DMS153 (cell line): Measurements from ENCODE around the gene WFIKKN1.
"Not testable (repeated sequence)": the region's sequence is repeated elsewhere in the genome, so short reads cannot be mapped to it uniquely, and the experiment has no call there.

Experiments used
- DNase-seq: peaks from one replicate; lab custom pipeline; 2025; lab: John Stamatoyannopoulos, UW

WFIKKN1 gene

DNA sequence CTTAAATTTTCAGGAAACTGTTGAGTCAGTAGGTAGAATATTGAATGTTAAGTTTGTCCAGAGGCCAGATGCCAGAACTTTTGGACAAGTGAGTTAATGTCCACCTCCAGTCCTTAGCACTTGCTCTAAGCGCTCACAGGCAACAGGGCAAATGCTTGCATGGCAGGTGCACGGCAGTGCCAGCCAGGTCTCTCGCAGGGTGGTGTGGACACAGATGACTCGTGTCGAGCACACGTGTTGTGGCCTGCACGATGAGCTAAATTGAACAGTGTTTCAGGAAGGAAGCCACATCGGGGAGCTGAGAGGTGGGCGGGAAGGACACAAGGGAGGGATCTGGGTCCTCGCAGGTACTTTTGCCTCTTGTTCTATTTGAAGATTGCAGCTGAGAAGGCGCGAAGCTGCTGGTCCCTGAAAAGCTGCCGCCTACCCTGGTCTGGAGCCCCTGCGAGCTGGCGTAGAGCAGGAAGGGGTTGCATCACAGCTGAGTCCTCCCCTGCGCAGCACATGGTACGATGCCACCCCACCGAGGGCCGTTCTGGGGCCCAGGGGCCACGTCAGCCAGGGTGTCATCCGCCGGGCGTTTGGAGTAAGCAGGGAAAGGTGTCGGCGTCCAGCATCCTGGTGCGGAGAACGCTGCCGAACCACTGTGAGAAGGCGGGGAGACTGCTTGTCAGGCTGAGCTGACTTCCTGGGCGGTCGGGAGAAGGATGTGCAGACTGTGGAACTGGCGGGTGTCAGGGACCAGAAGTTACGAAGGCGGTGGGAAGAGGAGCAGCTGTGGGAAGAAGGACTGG, 34.6 kb upstream of the WFIKKN1 start:
- peak; percentile 23 for DNase-seq

DNA sequence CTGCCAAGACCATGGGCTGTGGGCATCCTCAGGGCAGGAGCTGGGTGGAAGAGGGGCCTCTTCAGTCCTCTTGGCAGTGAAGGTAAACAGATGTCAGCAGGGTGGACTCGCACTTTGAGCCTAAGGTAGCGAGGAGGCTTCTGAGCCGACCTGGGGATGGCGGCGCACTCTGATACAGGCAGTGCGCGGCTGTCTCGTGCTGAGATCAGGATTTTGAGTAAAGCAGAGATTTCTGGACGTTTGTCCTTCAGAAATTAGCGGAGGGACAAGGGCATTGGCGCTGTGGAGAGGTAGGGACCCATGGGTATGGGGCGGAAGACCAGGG, 34.1 kb upstream of the WFIKKN1 start:
- no peak for DNase-seq

DNA sequence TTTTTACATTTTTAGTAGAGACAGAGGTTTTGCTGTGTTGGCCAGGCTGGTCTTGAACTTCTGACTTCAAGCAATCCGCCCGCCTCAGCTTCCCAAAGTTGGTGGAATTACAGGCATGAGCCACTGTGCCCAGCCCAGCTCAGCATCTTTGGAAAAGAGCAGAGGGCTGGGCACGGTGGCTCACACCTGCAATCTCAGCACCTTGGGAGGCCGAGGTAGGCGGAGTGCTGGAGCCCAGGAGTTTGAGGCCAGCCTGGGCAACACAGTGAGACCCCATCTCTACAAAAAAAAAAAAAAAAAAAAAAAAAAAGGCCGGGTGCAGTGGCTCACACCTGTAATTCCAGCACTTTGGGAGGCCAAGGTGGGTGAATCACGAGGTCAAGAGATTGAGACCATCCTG, 33.1 kb upstream of the WFIKKN1 start:
- not testable (repeated sequence) for DNase-seq

DNA sequence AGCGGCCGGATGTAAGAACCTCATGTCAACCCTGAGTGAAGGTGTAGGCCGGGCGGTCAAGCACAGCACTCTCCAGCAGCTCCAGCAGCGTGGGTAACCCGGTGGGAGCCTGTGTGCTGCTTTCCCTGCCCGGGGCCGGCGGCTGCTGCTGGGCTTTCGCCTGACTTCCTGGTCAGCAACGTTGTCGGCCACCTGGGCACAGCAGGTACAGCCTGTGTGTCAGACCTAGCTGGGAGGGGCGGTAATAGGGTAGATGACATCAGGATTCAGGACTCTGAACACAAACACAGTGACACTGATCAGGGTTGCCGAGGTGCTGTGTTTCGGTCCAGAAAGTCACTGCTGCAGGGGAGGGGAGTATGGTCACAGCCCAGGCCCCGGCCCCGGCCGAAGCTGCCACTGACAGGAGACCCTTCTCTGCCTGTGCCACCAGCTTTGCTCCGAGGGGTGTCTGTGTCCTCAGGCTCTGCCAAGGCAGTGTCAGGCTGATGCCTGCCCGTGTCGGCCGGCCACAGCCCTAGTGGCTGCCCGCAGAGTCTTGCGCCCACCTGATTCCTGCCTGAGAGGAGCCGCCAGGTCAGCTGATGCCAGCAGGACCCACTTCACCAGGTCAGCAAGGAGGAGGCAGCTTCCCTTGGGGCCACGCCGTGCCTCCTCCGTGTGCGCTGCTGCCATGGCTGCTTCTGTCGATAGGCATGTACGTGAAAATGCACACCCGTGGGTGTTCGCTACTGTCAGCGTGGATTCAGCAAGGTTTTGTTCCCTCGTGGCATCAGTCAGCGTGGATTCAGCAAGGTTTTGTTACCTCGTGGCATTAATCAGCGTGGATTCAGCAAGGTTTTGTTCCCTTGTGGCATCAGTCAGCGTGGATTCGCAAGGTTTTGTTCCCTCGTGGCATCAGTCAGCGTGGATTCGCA, 31.7 kb upstream of the WFIKKN1 start:
- DNase-seq: no peak

DNA sequence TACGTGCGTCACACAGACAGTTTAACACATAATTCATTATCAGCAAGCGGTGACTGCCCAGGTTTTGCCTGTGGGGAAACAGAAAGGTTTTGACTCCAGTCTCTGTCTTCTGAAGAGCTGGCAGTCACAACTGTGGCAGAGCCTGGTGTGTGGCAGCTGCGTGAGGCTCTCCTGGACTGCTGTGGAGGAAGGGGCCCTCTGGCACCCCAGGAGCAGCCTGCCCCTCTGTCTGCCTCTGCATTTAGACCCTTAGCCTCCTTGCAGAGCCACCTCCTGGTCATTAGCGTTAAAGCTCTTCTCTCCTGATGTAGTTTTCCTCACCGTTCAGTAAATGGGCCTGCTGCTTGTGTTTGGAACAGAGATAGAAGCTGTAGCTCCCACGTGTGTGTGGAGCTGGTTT, 30.0 kb upstream of the WFIKKN1 start:
- DNase-seq: no peak

DNA sequence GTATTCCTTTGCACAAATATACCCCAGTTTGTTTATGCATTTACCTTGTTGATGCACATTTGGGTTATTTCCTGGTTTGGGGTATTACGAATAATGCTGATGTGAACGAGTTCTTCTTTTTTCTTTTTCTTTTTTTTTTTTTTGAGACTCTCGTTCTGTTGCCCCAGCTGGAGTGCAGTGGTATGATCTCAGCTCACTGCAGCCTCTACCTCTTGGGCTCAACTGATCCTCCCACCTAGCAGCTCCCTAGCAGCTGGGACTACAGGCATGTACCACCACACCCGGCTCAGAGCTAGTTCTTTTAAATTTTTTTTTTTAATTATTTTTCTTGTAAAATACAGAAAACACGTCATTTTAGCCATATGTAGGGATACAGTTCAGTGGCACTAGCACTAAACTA, 26.9 kb upstream of the WFIKKN1 start:
- no peak for DNase-seq

DNA sequence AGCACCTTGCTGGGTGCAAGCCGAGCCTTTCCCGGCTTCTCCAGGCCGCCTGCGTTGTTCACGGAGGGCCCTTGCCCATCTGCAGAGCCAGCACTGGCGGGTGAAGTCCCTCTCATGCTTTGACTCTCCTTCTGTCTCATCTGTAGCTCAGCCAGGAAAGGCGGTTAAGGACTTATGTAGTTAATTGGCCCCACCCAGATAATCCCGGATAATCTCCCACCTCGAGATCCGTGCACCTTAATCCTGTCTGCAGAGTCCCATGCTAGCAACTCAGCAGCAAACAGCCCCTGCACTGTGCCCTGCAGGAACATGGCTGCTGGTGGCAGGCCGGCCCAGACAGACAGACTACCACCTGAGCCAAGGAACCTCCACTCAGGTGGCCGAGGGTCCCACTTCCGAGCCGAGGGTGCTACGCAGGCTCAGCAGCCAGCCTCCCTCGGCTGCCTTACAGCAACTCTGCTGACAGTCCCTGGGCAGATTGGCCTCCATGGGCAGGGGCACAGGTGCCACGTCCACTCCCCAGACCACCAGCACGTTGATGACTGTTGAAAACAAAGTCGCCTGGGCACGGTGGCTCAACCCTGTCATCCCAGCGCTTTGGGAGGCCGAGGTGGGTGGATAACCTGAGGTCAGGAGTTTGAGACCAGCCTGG, 24.0 kb upstream of the WFIKKN1 start:
- no peak for DNase-seq

DNA sequence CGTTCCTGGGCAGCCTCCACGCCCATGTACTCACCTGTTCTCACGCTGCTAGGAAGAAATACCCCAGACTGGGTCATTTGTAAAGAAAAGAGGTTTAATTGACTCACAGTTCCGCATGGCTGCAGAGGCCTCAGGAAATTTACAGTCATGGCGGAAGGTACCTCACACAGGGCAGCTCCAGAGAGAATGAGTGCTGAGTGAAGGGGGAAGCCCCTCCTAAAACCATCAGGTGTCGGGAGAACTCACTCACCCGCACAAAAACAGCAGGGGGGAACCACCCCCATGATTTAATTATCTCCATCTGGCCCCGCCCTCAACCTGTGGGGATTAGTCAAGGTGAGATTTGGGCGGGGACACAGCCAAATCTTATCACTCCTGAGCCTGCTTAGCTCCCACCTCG, 22.8 kb upstream of the WFIKKN1 start:
- DNase-seq: no peak

DNA sequence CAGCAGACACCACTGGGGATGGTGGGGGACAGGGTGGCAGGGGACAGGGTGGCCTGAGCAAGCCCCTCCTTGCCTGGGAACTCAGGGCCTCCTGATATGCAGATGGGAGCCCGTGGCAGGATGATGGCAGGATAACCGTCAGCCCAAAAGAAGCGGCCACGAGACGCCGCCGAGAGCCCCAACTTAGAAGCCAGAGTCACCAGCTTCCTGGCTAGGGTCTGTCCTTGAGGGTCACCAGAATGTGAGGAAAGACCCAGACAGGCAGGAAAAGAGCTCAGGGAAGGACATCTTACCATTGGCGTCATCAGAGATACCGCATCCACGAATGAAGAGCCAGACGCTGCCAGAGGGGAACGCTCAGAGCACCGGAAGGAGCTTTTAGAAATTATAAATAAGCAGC, 21.5 kb upstream of the WFIKKN1 start:
- DNase-seq: no peak

DNA sequence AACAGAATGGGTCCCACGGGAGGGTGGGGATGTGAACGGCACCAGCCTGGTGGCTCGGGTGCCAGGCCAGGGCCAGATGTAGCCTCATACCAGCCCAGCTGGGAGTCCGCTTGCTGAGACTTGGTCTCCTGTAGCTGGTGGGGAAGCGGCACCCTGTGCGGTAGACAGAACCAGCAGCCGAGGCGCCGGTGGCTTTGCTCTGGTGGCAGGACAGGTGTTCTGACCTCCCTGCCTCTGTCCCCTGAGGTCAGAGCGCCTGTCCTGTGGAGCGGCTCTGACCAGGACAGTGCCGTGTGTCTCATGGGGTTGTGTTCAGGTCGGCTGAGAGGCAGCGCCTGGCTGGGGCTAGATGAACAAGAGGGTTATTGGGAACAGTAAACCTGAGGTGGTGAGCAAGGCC, 20.8 kb upstream of the WFIKKN1 start:
- no peak for DNase-seq

DNA sequence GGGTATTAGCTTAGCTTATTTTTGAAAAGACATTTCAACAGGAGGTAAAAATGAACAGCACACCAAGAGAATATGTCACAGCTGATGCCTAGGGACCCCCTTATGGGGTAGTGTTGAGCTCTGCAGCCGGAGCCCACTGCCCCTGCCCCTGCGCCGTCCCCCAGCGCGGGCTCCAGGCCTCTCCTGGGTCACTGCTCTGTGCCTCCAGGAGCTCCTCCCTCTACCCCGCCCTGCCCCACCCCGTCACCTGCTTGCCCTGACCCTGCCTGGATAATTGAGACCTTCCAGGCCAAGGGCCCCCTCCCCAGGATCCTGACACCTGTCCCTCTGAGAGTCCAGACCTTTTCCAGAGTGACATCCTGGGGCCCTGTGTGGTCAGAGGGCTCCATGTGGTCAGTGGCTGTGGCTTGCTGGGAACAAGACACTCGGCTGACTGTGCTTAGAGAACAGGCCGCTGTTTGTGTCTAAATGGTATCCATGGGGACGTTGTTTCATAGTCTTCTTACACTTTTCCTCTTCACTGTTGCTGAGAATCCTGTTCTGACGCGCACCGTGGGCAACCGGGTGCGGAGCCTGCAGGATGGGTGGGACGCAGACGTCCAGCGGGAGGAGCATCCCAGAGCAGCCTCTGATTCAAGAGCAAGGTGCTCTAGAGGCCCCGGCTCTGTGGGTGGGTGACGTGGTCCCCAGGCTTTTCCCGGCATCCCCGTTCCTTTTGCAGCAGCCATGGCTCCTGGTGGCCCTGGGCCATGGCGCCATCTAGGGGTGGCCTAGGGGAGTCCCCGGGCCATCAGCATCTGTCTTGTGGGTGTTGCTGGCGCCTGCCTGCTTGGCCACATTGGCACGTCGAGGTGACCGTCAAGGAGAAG, 20.0 kb upstream of the WFIKKN1 start:
- DNase-seq: peak; percentile 21

DNA sequence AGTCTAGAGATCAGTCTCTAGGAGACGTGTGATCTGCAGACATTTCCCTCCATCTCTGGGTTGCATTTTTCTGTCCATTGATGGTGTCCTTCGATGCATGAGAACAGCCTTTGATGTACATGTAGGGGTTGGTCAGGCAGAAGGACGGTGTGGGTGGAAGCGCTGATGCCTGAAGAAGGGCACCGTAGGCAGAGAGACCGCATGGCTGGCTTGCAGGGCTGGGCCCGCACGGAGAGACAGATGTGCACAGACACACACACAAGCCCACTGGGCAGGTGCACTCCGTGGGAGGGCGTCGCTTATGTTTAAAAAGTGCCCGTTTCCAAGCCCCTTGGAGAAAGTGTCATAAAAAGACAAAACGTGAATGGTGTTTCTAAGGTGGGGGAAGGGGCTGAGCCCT, 15.7 kb upstream of the WFIKKN1 start:
- no peak for DNase-seq

DNA sequence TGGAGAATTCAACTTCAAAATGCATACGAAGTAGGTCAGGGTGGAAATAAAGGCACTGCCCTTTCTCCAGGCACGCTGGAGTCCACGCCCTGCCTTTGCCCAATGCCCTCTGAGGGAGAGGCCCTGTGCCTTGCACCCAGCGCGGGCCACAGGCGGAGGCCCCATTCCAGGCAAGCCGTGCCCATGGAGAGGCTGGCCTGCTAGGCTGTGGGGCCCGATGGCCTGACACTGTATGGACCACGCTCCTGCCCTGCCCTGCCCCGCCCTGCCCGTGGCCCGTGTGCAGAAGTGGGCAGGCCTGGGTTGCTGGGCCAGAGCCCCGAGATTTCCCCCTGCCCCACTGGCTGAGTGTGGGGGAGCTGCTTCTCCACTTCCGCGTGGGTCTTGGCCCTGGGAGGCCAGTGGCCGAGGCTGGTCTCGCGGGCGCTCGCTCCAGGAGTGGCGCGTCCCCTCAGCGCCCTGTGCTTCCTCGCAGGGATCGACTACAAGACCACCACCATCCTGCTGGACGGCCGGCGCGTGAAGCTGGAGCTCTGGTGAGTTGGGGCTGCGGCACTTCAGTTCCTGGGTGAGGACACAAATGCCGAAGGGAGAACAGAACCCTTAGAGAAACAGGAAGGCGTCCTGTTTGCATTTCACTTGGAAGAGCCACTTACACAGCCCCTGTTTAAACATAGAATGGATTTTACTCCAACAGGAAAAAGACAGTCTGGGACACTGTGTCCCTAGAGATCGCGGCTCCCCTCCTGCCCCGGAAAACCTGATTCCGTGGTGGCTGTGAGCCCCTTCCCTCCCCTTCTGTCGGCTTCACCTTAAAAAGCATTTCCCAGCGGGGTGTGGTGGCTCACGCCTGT, 13.8 kb upstream of the WFIKKN1 start:
- peak; percentile 83 for DNase-seq

DNA sequence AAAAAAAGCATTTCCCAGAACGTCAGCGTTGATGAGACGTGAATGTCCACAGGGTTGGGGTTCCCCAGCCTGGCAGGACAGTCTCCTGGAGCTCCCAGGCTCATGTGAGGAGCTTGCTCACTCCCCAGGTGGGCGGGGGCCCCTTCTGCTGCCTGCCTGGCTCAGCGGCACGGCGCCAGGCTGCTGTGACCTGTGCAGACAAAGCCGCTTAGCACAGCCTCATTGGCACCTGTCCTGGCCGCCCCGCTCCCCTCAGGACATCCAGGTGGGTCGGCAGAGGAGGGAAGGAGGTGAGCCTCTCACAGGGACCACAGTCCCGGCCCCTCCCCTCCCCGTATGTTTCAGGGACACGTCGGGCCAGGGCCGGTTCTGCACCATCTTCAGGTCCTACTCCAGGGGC, 12.9 kb upstream of the WFIKKN1 start:
- DNase-seq: no peak

DNA sequence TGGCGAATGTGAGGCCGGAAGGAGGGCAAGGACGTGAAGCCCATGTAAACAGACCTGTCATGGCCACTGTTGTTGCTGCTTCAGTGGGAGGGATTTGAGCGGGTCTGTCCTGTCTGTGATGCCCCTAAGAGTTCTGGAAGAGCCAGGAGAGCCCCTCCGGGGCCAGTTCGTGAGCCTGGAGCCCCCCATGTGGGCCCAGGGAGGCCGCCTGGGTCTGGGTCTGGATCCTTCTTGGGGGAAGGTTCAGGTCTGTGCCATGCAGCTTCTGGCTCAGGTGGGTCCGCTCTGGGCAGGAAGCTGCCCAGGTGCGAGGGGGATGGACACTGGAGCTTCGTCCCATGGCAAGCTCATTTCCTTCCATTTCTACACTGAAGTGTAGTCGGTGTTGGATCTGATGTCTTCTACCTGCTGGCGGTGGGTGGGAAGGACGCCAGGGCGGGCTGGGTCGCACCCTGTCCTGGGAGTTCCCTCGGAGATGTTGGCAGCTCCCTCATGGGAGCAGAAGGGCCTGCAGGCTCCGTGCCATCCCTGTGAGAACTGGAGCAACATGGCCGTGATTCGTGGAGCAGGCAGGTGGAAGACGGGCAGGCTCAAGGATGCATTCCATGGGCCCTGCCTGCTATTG, 11.2 kb upstream of the WFIKKN1 start:
- no peak for DNase-seq

DNA sequence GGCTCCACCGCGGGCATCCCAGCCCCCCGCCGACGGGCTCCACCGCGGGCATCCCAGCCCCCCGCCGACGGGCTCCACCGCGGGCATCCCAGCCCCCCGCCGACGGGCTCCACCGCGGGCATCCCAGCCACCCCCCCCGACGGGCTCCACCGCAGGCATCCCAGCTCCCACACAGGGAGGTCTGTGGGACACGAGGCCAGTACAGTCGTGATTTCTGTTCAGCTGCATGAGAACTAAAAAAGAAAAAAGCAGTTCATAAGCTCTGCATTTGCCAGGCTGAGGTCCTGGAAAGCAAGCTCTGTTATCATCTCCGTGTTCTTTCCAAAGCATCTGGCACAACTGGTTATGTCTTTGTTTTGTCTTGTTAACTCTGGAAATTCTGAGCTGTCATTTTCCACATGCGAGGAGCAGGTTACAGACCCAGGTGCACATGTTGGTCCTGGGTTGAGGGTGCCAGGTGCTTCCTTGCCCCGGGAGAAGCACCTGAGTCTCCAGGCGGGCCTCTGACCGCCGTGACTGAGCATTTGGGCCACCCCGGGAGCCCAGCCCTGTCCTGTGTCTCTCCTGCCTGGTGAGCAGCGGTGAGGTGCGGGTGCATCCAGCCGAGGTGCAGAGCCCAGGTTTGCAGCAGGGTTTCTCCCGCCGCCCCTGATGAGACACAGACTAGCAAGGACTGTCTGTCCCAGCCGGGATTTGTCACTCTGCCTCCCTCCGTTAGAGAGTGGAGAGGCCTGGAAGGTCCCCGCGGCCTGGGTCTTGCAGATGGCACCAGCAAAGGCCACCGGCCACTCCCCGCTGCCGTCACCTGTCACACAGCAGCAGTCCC, 9.9 kb upstream of the WFIKKN1 start:
- no peak for DNase-seq

DNA sequence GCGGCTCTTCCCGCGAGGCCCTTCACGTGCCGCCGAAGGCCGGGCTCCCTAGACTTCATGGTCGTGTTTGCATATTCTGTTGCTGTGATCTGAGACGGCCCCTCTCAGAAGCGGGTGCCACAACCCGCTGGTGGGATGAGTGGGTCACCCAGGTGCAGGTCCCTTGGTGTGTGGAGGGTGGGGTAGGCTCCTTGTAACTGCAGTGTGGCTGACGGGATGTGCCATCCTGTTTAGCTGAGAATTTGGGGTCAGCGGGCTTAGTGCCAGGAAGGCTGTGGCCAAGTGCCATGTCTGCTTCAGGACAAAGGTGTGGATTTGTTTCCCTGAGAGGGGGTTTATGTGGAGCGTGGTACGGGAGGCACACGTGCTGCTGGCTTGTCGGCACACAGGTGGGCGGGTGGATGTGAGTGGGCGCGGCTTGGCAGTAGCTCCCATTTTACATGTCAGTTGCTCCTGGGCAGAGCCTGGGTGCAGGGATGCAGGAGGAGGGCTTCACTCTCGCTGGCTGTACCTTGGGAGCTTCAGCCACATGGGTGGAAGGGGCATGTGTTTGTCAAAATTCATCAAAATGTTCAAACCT, 9.2 kb upstream of the WFIKKN1 start:
- DNase-seq: peak; percentile 10

DNA sequence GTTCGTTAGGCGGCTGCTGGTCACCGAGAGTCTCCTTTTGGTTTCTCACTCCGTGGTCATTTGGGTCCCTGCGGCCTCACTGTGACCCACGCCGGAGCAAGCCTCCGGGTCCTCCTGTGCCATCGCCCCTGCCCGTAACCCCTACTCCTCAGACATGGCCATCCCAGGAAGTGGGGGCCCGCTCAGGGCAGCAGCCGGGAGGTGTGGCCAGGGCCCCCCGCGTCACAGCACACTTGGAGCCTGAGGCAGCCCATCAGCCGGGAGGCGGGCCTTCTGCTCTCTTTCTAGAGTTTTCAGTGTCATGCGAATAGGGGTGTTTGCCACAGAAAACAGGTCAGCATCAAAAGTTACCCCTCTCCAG, 7.9 kb upstream of the WFIKKN1 start:
- DNase-seq: no peak

DNA sequence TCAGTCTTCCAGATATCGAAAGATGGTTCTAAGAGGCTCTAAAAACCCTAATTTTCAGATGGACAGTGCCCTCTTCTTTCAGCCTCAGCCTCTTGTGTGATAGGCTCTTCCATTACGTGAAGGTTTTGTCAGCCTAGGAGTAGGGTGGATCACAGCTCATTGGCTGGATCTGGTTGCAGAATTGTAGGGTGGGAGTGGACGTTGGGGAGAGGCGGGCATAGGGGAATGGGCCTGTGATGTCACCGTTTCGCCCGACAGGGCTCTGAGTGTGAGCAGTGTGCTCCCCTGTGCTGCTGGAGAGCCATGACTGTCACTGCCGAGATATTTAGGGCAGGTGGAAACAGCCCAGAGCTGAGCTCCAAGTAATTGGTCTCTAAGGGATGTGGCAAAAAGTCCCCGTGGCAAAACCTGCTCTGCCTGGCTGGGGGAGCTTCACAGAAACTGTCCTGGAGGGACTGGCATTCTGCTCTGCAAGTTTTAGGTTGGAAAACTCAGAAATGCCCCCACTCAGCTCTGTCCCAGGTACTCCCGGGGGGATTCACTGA, 6.2 kb upstream of the WFIKKN1 start:
- no peak for DNase-seq
